ENCODE results near the gene MPP1.
"Not testable (repeated sequence)": the region's sequence is repeated elsewhere in the genome, so short reads cannot be mapped to it uniquely, and the experiment has no call there.

MPP1 gene

DNA sequence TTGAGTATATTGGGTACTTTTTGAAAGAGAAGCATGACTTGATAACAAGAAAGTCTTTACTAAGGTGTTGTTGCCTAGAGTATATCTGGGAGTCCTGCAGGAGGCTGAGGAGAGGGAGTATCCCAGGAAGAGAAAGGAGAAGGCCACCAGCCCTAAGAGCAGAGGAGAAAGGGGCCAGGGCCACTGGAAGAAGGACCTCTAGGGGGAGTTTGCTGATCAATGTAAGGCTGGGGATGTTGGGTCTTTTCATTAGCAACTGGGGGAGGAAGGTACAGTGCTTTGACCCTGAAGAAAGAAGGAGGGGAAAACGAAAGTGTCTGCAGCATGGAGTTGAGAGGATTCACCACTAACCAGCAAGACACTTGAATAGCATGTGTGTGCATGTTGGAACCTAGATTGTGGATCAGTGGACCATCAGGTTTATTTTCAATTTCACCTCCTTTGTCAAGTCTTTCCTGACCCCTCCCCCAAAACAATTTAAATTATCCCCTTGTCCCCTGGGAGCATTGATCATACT lies 24.7 kb upstream of the MPP1 start:
- DNase-seq (ENCODE audit: low spot score) = no peak
- TF ChIP-seq, protein P1, sequence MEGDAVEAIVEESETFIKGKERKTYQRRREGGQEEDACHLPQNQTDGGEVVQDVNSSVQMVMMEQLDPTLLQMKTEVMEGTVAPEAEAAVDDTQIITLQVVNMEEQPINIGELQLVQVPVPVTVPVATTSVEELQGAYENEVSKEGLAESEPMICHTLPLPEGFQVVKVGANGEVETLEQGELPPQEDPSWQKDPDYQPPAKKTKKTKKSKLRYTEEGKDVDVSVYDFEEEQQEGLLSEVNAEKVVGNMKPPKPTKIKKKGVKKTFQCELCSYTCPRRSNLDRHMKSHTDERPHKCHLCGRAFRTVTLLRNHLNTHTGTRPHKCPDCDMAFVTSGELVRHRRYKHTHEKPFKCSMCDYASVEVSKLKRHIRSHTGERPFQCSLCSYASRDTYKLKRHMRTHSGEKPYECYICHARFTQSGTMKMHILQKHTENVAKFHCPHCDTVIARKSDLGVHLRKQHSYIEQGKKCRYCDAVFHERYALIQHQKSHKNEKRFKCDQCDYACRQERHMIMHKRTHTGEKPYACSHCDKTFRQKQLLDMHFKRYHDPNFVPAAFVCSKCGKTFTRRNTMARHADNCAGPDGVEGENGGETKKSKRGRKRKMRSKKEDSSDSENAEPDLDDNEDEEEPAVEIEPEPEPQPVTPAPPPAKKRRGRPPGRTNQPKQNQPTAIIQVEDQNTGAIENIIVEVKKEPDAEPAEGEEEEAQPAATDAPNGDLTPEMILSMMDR (conservative IDR thresholded peaks at IDR 0.05; ENCODE audit: low read depth) = no peak
- POLR2A ChIA-PET (ENCODE audit: low non-redundant PET) = no interaction called here
- no peak overlapping the region for H3K27ac ChIP-seq
- CTCF ChIA-PET = no interaction called here

DNA sequence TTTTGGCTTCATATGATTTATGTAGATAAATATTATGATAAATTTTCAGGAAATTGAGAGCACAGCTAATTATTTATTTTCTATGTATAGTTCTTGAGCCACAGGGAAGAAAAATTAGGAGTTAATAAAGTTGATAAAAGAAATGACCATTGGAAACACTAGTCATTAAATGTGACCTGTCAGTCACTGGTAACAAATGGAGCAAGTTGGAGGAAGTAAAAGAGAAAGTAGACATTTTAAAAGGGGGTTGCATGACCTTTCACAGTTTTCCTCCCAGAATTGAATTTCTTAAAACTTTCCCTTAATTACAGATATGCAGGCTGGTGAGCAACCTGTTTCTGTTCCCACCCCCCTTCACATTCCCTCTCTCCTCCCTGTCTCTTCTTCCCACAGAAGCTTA lies 23.8 kb upstream of the MPP1 start:
- CTCF ChIA-PET = no interaction called here
- no peak overlapping the region for H3K27ac ChIP-seq
- POLR2A ChIA-PET (ENCODE audit: low non-redundant PET) = no interaction called here
- DNase-seq (ENCODE audit: low spot score) = no peak
- TF ChIP-seq, protein P1 (conservative IDR thresholded peaks at IDR 0.05; ENCODE audit: low read depth) = no peak

DNA sequence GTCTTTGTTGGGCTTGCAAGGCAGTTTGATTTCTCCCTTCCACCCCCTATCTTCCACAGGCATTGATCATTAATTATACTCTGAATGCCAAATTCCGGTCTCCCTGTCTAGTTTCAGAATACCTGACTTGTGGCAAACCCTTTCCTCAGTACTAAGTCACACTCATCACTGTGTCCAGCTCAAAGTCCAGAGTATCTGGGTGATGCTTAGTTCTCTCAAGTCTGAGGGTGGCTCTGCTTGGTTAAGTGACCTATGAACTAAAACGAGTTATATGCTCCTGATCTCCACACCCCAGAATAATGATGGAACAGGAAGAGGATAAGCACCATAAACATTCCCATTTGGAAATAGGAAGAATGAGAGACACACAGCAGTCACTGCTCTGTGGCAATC lies 22.7 kb upstream of the MPP1 start:
- POLR2A ChIA-PET (ENCODE audit: low non-redundant PET) = no interaction called here
- no peak overlapping the region for H3K27ac ChIP-seq
- CTCF ChIA-PET = no interaction called here

DNA sequence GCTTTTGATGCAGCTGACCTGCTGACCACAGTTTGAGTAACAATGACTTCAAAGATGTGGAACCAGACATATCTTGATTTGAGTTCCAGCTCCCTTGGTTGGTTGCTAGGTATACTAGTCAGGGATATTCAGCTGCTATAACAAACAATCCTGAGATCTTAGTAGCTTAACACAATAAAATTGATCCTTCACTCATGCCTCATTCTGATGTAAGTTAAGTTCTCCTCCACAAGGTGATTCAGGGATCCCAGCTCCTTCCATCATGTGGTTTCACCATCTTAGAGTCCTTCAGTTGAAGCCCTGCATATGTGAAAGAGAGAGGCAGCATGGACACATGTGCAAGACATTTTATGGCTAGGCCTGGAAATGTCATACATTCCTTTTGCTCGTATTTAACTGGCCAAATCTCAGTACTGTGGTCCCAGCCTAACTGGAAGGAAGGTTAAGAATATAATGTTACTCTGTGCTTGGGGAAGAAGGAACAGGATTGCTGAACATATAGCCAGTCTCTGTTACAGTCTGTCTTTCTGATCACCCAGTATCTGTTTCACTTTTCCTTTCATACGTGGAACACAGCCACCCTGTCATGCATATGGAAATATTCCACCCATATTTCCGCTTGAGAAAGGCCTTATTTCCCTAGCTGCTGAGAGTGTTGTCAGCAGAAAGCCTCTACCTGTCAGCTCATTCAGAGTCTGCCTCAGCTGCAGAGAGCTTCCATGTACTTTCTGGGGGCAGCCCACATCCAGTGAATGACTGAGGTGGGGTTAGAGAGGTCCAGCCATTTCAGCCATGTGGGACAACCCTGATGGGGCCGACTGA lies 22.1 kb upstream of the MPP1 start:
- no peak for DNase-seq (ENCODE audit: low spot score)
- ChIA-PET POLR2A (ENCODE audit: low non-redundant PET) (no interaction called here), CTCF (interaction anchor here (0.5 kb wide), 1 partner anchor 259 kb away, joined by 4 read pairs; no protein-coding TSS in a partner anchor)
- TF ChIP-seq, protein P1 (conservative IDR thresholded peaks at IDR 0.05; ENCODE audit: low read depth) = no peak
- no peak overlapping the region for H3K27ac ChIP-seq

More for the DNA sequence above, 22.7 kb upstream of the MPP1 start:
- TF ChIP-seq, protein P1 (conservative IDR thresholded peaks at IDR 0.05; ENCODE audit: low read depth) = no peak
- DNase-seq (ENCODE audit: low spot score) = no peak

DNA sequence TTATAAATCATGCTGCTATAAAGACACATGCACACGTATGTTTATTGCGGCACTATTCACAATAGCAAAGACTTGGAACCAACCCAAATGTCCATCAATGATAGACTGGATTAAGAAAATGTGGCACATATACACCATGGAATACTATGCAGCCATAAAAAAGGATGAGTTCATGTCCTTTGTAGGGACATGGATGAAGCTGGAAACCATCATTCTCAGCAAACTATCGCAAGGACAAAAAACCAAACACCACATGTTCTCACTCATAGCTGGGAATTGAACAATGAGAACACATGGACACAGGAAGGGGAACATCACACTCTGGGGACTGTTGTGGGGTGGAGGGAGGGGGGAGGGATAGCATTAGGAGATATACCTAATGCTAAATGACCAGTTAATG lies 20.3 kb upstream of the MPP1 start:
- CTCF ChIA-PET; H3K27ac ChIP-seq; DNase-seq (ENCODE audit: low spot score); POLR2A ChIA-PET (ENCODE audit: low non-redundant PET): not testable (repeated sequence)

DNA sequence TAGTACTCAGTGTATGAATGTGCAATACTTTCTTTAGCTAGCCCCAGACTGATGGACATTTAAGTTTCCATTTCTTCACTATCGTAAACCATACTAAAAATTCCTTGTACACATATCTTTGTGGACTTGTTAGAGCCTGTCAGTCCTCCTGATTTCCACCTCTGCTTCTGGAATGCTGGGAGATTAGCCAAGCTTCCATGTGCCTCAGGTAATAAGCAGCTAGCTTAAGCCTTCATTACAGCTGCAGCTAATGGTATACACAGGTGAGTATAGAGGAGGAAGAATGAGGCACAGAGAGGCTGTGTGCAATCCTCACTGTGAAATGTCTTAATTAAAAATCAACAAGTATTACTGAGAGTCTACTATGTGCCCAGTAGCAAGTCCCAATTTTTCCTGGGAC lies 19.4 kb upstream of the MPP1 start:
- DNase-seq (ENCODE audit: low spot score) = peak; percentile 65
- H3K27ac ChIP-seq = no peak overlapping the region
- TF ChIP-seq, protein P1 (conservative IDR thresholded peaks at IDR 0.05; ENCODE audit: low read depth) = no peak
- ChIA-PET CTCF (interaction anchor here (0.6 kb wide), 1 partner anchor 856 kb away, joined by 3 read pairs; no protein-coding TSS in a partner anchor), POLR2A (ENCODE audit: low non-redundant PET) (no interaction called here)

DNA sequence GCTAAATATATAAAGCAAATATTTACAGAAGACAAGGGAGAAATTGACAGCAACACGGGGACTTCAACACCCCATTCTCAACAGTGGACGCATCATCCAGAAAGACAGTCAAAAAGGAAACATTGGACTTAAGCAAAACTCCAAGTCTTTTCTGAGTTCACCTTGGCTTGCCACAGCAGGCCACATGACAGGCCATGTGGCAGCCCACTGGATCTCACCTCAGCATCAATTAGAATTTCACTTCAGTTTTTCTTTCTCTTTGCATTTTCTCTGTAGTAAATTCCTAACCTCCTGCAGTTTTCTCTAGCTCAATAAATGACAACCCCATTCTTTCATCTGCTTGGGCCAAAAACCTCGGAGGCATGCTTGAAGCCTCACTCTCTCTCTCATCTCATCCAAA lies 16.7 kb upstream of the MPP1 start:
- DNase-seq (ENCODE audit: low spot score) = no peak
- H3K27ac ChIP-seq = no peak overlapping the region
- TF ChIP-seq, protein P1 (conservative IDR thresholded peaks at IDR 0.05; ENCODE audit: low read depth) = no peak
- POLR2A ChIA-PET (ENCODE audit: low non-redundant PET) = no interaction called here
- CTCF ChIA-PET = no interaction called here
